Measurements from ENCODE around the gene AIM2.
"Not testable (repeated sequence)": the region's sequence is repeated elsewhere in the genome, so short reads cannot be mapped to it uniquely, and the experiment has no call there.

The AIM2 gene

GRCh38 chr1:159040206-159040605 is 36.4 kb downstream of the AIM2 start:
- H3K4me3 ChIP-seq (ENCODE audit: low read depth, low read length, poor library complexity, severe bottlenecking) = no peak overlapping the region
- no peaks in the 10 kb centered on the region for H3F3A ChIP-seq (ENCODE audit: insufficient read depth, low read length)
- peaks cover 93% of the 10 kb centered on the region for H3K36me3 ChIP-seq (ENCODE audit: insufficient read depth, low read length)
- no peaks in the 10 kb centered on the region for H3K9me2 ChIP-seq (ENCODE audit: low read depth, low read length)
- H2AFZ ChIP-seq (ENCODE audit: low read length) = no peak overlapping the region
- no peaks in the 10 kb centered on the region for H4K20me1 ChIP-seq (ENCODE audit: insufficient read depth, low read length)
- TF ChIP-seq CTCF (IDR thresholded peaks at IDR 0.05; ENCODE audit: low read length) (no peak), EZH2 (IDR thresholded peaks at IDR 0.05; ENCODE audit: borderline replicate concordance, low read length) (no peak)
- no peaks in the 10 kb centered on the region for H3K79me2 ChIP-seq (ENCODE audit: insufficient read depth, low read length)
- H3K27me3 ChIP-seq (ENCODE audit: insufficient read depth, low read length) = no peaks in the 10 kb centered on the region
- H3K9me3 ChIP-seq (ENCODE audit: low read length) = no peaks in the 10 kb centered on the region
- H3K4me2 ChIP-seq (ENCODE audit: low read length) = no peak overlapping the region
- H3K27ac ChIP-seq (ENCODE audit: low read depth, low read length, poor library complexity, severe bottlenecking) = no peak overlapping the region
- H3K4me1 ChIP-seq (ENCODE audit: insufficient read depth, low read length, severe bottlenecking) = no peaks in the 10 kb centered on the region
- no peak overlapping the region for H3K9ac ChIP-seq (ENCODE audit: low read length)

- Histone ChIP-seq H2AFZ (ENCODE audit: low read length) (no peak overlapping the region), H3K36me3 (ENCODE audit: insufficient read depth, low read length) (peaks cover 99% of the 10 kb centered on the region), H4K20me1 (ENCODE audit: insufficient read depth, low read length) (no peaks in the 10 kb centered on the region), H3K9me2 (ENCODE audit: low read depth, low read length) (no peaks in the 10 kb centered on the region), H3K9ac (ENCODE audit: low read length) (no peak overlapping the region), H3K79me2 (ENCODE audit: insufficient read depth, low read length) (peaks cover 28% of the 10 kb centered on the region), H3K27ac (ENCODE audit: low read depth, low read length, poor library complexity, severe bottlenecking) (no peak overlapping the region), H3K9me3 (ENCODE audit: low read length) (no peaks in the 10 kb centered on the region), H3F3A (ENCODE audit: insufficient read depth, low read length) (no peaks in the 10 kb centered on the region), H3K4me2 (ENCODE audit: low read length) (no peak overlapping the region), H3K4me1 (ENCODE audit: insufficient read depth, low read length, severe bottlenecking) (no peaks in the 10 kb centered on the region), H3K27me3 (ENCODE audit: insufficient read depth, low read length) (no peaks in the 10 kb centered on the region), H3K4me3 (ENCODE audit: low read depth, low read length, poor library complexity, severe bottlenecking) (no peak overlapping the region)
- TF ChIP-seq CTCF (IDR thresholded peaks at IDR 0.05; ENCODE audit: low read length) (no peak), EZH2 (IDR thresholded peaks at IDR 0.05; ENCODE audit: borderline replicate concordance, low read length) (no peak)
Observed at GRCh38 chr1:159030877-159031447, 45.6 kb downstream of the AIM2 start.

- Histone ChIP-seq H3K27ac (ENCODE audit: low read depth, low read length, poor library complexity, severe bottlenecking) (no peak overlapping the region), H3K9me2 (ENCODE audit: low read depth, low read length) (no peaks in the 10 kb centered on the region), H4K20me1 (ENCODE audit: insufficient read depth, low read length) (no peaks in the 10 kb centered on the region), H3K4me3 (ENCODE audit: low read depth, low read length, poor library complexity, severe bottlenecking) (no peak overlapping the region), H3K4me2 (ENCODE audit: low read length) (no peak overlapping the region), H2AFZ (ENCODE audit: low read length) (no peak overlapping the region), H3K36me3 (ENCODE audit: insufficient read depth, low read length) (peaks cover 99% of the 10 kb centered on the region), H3K27me3 (ENCODE audit: insufficient read depth, low read length) (no peaks in the 10 kb centered on the region), H3F3A (ENCODE audit: insufficient read depth, low read length) (no peaks in the 10 kb centered on the region), H3K79me2 (ENCODE audit: insufficient read depth, low read length) (peaks cover 28% of the 10 kb centered on the region), H3K4me1 (ENCODE audit: insufficient read depth, low read length, severe bottlenecking) (no peaks in the 10 kb centered on the region), H3K9ac (ENCODE audit: low read length) (no peak overlapping the region), H3K9me3 (ENCODE audit: low read length) (no peaks in the 10 kb centered on the region)
- no peak for TF ChIP-seq EZH2 (IDR thresholded peaks at IDR 0.05; ENCODE audit: borderline replicate concordance, low read length)
- no peak for TF ChIP-seq CTCF (IDR thresholded peaks at IDR 0.05; ENCODE audit: low read length)
Observed at GRCh38 chr1:159030311-159030710, 46.3 kb downstream of the AIM2 start.

GRCh38 chr1:159026841-159027240 is 49.7 kb downstream of the AIM2 start:
- H3K9me3 ChIP-seq (ENCODE audit: low read length); H3K9ac ChIP-seq (ENCODE audit: low read length); H3K27me3 ChIP-seq (ENCODE audit: insufficient read depth, low read length); H3K27ac ChIP-seq (ENCODE audit: low read depth, low read length, poor library complexity, severe bottlenecking); H3K4me3 ChIP-seq (ENCODE audit: low read depth, low read length, poor library complexity, severe bottlenecking); H4K20me1 ChIP-seq (ENCODE audit: insufficient read depth, low read length); H3K4me2 ChIP-seq (ENCODE audit: low read length); H3K9me2 ChIP-seq (ENCODE audit: low read depth, low read length); H3F3A ChIP-seq (ENCODE audit: insufficient read depth, low read length); H2AFZ ChIP-seq (ENCODE audit: low read length); H3K4me1 ChIP-seq (ENCODE audit: insufficient read depth, low read length, severe bottlenecking): not testable (repeated sequence)
- Histone ChIP-seq H3K36me3 (ENCODE audit: insufficient read depth, low read length) (peaks cover 98% of the 10 kb centered on the region), H3K79me2 (ENCODE audit: insufficient read depth, low read length) (peaks cover 40% of the 10 kb centered on the region)

Measured in OCI-LY1 (cell line).